ENCODE results near the gene TLE4.
A peak's percentile ranks its signal among the peaks of the same experiment; 100 is the strongest.
"Not testable (repeated sequence)": the region's sequence is repeated elsewhere in the genome, so short reads cannot be mapped to it uniquely, and the experiment has no call there.

TLE4 gene

GRCh38 chr9:79571309-79572031 is at the start of gene TLE4:
TLE4 (plus strand) TSS chr9:79571965; CDS start chr9:79572791, 826 bp downstream.
- DNase-seq (ENCODE audit: low read depth): peak; percentile 100

GRCh38 chr9:79522793-79523192 is 49.0 kb upstream of the TLE4 start:
- no peak for DNase-seq (ENCODE audit: low read depth)

GRCh38 chr9:79524266-79524665 is 47.5 kb upstream of the TLE4 start:
- peak; percentile 17 for DNase-seq (ENCODE audit: low read depth)

- DNase-seq (ENCODE audit: low read depth): no peak
Observed at GRCh38 chr9:79526149-79526672, 45.6 kb upstream of the TLE4 start.

GRCh38 chr9:79535534-79535933 is 36.2 kb upstream of the TLE4 start:
- DNase-seq (ENCODE audit: low read depth): no peak

- DNase-seq (ENCODE audit: low read depth): no peak
Observed at GRCh38 chr9:79537838-79538237, 33.9 kb upstream of the TLE4 start.

GRCh38 chr9:79542735-79543620 is 28.8 kb upstream of the TLE4 start:
- DNase-seq (ENCODE audit: low read depth): no peak

- not testable (repeated sequence) for DNase-seq (ENCODE audit: low read depth)
Observed at GRCh38 chr9:79544375-79544774, 27.4 kb upstream of the TLE4 start.

GRCh38 chr9:79551586-79551985 is 20.2 kb upstream of the TLE4 start:
- no peak for DNase-seq (ENCODE audit: low read depth)

GRCh38 chr9:79551994-79552393 is 19.8 kb upstream of the TLE4 start:
- no peak for DNase-seq (ENCODE audit: low read depth)

GRCh38 chr9:79555474-79556089 is 16.2 kb upstream of the TLE4 start:
- no peak for DNase-seq (ENCODE audit: low read depth)

GRCh38 chr9:79559495-79560181 is 12.1 kb upstream of the TLE4 start:
- no peak for DNase-seq (ENCODE audit: low read depth)

GRCh38 chr9:79562749-79563386 is 8.9 kb upstream of the TLE4 start:
- DNase-seq (ENCODE audit: low read depth): no peak

GRCh38 chr9:79564105-79564504 is 7.7 kb upstream of the TLE4 start:
- DNase-seq (ENCODE audit: low read depth): no peak

GRCh38 chr9:79565245-79565644 is 6.5 kb upstream of the TLE4 start:
- DNase-seq (ENCODE audit: low read depth): no peak

- no peak for DNase-seq (ENCODE audit: low read depth)
Observed at GRCh38 chr9:79567671-79568098, 4.1 kb upstream of the TLE4 start.

GRCh38 chr9:79568337-79569101 is 3.2 kb upstream of the TLE4 start:
- no peak for DNase-seq (ENCODE audit: low read depth)

- DNase-seq (ENCODE audit: low read depth): no peak
Observed at GRCh38 chr9:79569814-79570447, 1.8 kb upstream of the TLE4 start.

GRCh38 chr9:79570448-79571308 is 1.1 kb upstream of the TLE4 start:
- DNase-seq (ENCODE audit: low read depth): no peak

All from non-pigmented ciliary epithelial cell (primary cell).